ENCODE measurements around the gene MS4A6E. TPM values are rescaled to one million over a fixed set of nuclear protein-coding genes. Genes with fewer than 3 reads are reported as not detected.

MS4A6E gene
- total RNA-seq, result not detected in 2 replicates

GRCh38 chr11:60326955-60327354, at the start of gene MS4A6E:
MS4A6E (plus strand) TSS chr11:60327255; CDS start chr11:60334896, 7,641 bp downstream.

GRCh38 chr11:60280412-60280811, 46.6 kb upstream of the MS4A6E start, which contains the start of gene MS4A4A:
MS4A4A (plus strand) TSS chr11:60280666; CDS start chr11:60280676, 10 bp downstream.

GRCh38 chr11:60378354-60378753, 51.3 kb downstream of the MS4A6E start, which contains the start of gene MS4A7:
MS4A7 (plus strand) TSS chr11:60378532; CDS start chr11:60383142, 4,610 bp downstream.

Other genes with a start within 250 kb of the MS4A6E start
- gene MS4A2, start 238.6 kb upstream of the MS4A6E start, total RNA-seq, result not detected in 2 replicates
- not detected in 2 replicates for gene MS4A6A, start 144.2 kb upstream of the MS4A6E start, total RNA-seq
- not detected in 2 replicates for gene MS4A4E, start 84.1 kb upstream of the MS4A6E start, total RNA-seq
- not detected in 2 replicates for gene MS4A4A, start 46.6 kb upstream of the MS4A6E start, total RNA-seq
- not detected in 2 replicates for gene MS4A7, start 51.3 kb downstream of the MS4A6E start, total RNA-seq
- not detected in 2 replicates for gene MS4A14, start 69.2 kb downstream of the MS4A6E start, total RNA-seq
- not detected in 2 replicates for gene MS4A5, start 102.3 kb downstream of the MS4A6E start, total RNA-seq
- not detected in 2 replicates for gene MS4A1, start 128.6 kb downstream of the MS4A6E start, total RNA-seq
- gene MS4A12, start 165.5 kb downstream of the MS4A6E start, total RNA-seq, result not detected in 2 replicates
- not detected in 2 replicates for gene MS4A13, start 188.1 kb downstream of the MS4A6E start, total RNA-seq